ENCODE data around the gene KIF1A.

DNA sequence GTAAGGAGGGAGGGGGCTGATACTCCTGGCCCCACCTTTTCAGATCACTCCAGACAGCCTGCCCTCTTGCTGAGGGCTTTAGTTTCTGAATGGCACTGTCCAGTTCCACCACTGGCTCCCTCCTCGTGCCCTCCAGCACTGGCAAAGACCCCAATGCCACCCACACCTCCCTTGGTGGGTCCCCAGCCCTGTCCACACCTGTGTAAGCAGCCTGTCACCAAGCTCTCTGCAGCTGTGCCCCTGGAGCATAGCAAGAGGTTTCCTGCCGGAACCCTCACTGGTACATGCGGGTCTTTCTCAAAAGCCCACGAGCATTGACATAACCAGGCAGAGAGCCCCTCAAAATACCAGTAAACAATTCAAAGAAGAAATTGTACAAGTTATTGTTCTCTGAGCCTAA, 17.6 kb upstream of the KIF1A start:
- TF ChIP-seq POLR2A (IDR thresholded peaks at IDR 0.05; ENCODE audit: low read depth, low read length) = no peak
- TF ChIP-seq FOS (IDR thresholded peaks at IDR 0.05; ENCODE audit: borderline replicate concordance, insufficient read depth, low read length) = no peak
- TF ChIP-seq MAX (IDR thresholded peaks at IDR 0.05; ENCODE audit: insufficient read depth, insufficient read length) = no peak

Measured in endothelial cell of umbilical vein (primary cell).